ENCODE measurements around the gene OR10P1.

DNA sequence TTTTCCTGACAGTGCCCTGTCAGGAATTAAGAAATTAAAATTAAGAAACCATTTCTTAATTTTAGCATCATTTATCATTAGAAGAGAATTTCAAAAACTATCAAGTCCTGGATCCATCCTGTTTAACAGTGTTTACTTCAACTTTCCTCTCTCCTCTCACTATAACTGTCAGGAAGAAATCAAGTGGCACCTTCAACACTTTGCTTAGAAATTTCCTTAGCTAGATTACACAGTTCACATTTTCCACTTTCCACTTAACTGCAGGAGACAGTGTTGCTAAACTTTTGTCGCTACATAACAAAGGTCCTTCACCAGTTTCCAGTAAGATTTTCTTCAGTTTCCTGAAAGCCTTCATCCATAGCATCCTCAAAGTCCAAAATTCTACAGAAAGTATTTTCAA lies 21.9 kb upstream of the OR10P1 start:
- no peak for TF ChIP-seq CTCF (IDR thresholded peaks at IDR 0.05)
- TF ChIP-seq EP300 (IDR thresholded peaks at IDR 0.05) = no peak
- no peak for TF ChIP-seq POLR2A (IDR thresholded peaks at IDR 0.05)

Data from ovary (tissue), 3 donors.